ENCODE results near the gene PERM1. TPM values are rescaled to one million over a fixed set of nuclear protein-coding genes. Genes with fewer than 3 reads are reported as not detected.
"Not testable (repeated sequence)": the region's sequence is repeated elsewhere in the genome, so short reads cannot be mapped to it uniquely, and the experiment has no call there.

The PERM1 gene
- total RNA-seq, 1 donor from 2014 or later: not detected

DNA sequence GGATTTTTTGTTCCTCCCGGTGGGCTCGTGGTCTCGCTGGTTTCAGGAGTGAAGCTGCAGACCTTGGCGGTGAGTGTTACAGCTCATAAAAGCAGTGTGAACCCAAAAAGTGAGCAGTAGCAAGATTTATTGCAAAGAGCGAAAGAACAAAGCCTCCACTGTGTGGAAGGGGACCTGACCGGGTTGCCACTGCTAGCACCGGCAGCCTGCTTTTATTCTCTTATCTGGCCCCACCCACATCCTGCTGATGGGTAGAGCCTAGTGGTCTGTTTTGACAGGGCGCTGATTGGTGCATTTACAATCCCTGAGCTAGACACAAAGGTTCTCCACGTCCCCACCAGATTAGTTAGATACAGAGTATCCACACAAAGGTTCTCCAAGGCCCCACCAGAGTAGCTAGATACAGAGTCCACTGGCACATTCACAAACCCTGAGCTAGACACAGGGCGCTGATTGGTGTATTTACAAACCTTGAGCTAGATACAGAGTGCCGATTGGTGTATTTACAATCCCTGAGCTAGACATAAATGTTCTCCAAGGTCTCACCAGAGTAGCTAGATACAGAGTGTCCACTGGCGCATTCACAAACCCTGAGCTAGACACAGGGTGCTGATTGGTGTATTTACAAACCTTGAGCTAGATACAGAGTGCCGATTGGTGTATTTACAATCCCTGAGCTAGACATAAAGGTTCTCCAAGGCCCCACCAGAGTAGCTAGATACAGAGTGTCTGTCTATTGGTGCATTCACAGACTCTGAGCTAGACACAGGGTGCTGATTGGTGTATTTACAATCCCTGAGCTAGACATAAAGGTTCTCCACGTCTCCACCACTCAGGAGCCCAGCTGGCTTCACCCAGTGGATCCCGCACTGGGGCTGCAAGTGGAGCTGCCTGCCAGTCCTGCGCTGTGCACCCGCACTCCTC, 35.8 kb upstream of the PERM1 start:
- DNase-seq (ENCODE audit: low read depth, low spot score): not testable (repeated sequence)

DNA sequence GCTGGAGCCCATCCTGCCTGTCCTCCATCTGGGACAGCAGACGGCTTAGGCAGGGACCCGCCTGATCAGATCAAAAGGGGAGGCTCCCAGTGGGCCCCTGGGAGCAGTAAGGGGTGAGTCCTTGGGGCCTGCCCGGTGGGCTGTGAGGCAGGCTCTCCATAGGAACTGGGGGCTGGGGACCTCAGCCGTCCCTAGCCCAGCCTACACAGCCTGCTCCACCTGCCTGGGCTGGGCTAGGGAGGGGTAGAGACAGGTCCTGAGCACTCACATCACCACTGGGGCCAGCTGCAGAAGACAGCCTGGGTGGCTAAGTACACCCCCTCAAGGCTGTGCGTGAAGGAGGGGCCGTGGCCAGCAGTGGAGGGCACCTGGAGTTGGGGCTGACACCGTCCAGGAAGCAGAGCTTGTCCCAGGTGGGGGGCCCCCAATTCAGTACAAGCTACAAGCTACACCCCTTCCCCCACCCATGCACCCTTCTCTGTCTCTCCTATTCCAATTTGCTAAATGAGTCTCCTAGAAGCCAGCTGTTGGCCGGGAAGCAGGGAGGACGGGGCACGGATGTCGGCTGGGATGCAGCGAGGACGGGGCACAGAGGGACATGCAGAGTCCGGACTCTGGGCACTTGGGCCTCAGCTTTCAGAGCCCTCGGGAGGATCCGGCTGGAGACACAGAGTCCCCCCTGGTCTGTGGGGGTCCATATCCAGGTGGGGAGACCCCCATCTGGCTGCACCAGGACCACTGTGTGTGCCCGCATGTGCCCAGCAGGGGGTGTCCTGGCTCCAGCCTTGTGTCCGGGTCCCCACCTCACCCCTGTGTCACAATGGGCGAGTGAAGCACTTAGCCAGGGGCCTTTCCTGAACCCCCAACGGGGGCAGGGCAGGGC, 33.1 kb upstream of the PERM1 start:
- DNase-seq (ENCODE audit: low read depth, low spot score): no peak

DNA sequence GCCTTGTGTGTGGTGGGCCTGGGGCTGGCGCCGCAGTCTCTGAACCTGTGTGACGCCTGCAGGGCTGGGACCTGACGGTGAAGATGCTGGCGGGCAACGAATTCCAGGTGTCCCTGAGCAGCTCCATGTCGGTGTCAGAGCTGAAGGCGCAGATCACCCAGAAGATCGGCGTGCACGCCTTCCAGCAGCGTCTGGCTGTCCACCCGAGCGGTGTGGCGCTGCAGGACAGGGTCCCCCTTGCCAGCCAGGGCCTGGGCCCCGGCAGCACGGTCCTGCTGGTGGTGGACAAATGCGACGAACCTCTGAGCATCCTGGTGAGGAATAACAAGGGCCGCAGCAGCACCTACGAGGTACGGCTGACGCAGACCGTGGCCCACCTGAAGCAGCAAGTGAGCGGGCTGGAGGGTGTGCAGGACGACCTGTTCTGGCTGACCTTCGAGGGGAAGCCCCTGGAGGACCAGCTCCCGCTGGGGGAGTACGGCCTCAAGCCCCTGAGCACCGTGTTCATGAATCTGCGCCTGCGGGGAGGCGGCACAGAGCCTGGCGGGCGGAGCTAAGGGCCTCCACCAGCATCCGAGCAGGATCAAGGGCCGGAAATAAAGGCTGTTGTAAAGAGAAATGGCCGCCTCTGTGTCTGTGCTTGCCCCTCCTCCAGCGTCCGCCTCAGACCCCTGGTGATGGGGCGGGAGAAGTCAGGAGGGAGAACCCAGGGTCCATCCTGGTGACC, 32.2 kb upstream of the PERM1 start:
- DNase-seq (ENCODE audit: low read depth, low spot score): no peak

DNA sequence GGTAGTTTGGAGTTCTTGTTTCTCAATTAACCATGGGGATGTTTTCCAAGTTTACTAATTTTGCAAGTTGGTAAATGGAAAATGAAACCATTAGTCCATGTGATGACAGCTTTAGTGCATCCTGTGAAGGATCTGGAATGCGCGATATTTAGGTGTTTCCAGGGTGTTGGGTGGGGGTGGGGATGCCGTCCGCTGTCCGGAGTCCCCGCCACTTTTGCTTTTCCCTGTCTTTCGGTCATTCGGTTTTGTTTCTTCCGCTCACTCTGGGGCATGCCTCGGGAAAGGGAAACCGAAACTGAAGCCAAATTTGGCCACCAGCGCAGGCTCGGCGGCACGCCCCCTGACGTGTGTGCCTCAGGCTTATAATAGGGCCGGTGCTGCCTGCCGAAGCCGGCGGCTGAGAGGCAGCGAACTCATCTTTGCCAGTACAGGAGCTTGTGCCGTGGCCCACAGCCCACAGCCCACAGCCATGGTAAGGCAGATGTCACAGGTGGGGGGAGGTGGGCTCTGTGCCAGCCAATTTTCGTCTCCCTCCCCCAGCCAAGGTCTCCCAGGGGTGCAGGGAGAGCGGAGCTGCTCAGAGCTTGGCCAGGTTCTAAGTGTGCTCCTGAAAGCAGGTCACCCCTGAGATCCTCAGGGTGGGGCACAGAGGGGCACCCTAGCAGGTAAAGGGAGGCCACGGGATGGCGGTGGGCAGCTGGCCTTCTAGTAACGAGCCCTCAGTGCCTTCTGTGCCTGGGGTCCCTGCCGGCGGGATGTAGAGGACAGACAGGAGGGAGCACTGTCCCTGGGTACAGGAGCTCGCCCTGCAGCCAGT, 31.4 kb upstream of the PERM1 start, which contains the start of gene ISG15:
TSS of gene ISG15 (plus strand) at position 393 of the 817 bp plus-strand sequence. CDS start at position 470, 77 bp downstream.
- DNase-seq (ENCODE audit: low read depth, low spot score): no peak

DNA sequence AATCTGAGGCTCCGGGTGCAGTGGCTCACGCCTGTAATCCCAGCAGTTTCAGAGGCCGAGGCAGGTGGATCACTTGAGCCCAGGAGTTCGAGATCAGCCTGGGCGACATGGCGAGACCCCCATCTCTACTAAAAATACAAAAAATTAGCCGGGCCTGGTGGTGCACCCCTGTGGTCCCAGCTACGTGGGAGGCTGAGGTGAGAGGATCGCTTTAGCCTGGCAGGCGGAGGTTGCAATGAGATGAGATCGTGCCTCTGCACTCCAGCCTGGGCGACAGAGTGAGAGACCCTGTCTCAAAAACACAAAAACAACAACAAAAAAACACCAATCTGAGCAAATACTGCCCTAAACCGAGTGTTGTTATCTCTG, 30.8 kb upstream of the PERM1 start:
- DNase-seq (ENCODE audit: low read depth, low spot score): not testable (repeated sequence)

DNA sequence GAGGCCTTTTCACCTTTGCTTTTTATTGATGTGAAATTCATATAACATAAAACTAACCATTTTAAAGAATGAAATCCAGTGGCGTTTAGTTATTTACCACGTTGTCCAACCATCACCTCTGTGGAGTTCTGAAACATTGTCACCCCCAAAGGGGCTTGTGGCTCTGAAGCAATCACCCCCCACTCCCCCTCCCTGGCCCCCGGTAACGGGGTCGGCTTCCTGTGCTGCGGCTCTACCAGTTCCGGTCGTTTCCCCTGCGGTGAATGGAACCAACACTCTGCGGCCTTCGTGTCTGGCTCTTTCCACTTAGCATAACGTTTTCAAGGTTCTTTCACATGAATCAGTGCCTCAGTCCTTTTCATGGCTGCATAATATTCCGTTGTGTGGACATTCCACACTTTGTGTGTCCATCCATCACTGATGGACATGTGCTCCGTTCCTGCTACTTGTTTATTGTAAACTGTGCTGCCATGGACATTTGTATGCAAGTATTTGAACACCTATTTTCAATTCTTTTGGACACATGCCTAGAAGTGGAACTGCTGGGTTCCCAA, 29.6 kb upstream of the PERM1 start:
- no peak for DNase-seq (ENCODE audit: low read depth, low spot score)

DNA sequence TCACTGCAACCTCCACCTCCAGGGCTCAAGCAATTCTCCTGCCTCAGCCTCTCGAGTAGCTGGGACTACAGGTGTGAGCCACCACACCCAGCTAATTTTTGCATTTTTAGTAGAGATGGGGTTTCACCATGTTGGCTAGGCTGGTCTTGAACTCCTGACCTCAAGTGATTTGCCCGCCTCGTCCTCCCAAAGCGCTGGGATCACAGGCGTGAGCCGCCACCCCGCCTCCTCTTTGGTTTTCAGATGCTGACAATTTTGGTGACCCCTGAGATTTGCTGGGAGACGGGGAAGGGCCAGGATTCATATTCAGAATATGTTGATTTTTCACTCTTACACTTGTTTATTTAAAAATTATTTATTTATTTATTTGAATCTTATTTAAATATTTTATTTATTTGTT, 28.2 kb upstream of the PERM1 start:
- not testable (repeated sequence) for DNase-seq (ENCODE audit: low read depth, low spot score)

DNA sequence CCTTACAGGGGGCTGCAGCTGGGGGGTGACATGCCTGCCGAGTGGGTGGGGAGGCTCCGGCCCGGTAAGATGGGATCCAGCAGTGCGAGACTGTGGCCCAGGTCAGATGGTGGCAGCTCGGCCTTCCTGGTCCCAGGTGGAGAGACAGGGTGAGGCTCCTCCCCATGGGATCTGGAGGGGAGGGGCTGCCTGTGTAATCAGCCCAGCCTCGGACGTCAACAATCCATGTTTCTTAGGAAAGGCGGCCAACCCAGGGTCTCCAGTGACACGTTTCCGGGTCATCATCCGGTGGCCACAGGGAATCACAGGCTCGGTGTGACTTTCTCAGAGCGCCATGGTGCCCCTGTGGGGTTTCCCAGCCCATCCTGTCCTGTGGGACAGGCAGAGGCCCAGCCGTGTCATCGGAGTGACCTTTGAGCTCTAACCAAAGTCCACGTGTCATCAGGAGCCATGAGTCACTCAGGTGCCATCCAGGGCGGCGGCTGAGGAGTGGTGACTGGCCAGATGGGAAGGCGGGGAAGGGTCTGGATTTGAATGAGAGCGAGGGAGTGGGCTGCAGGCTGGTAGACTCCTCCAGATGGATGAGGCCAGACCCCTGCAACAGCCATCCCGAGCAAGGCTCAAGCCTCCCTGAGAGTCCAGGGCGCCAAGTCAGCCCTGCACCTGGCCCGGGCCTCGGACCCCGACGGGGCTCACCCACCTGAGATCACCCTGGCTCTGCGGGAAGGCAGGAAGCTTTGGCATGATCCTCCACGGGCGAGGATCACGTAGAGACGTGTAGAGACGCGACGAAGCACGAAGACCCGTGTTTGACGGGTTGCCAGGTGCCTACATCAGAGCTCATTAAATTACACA, 24.6 kb upstream of the PERM1 start:
- DNase-seq (ENCODE audit: low read depth, low spot score): no peak

DNA sequence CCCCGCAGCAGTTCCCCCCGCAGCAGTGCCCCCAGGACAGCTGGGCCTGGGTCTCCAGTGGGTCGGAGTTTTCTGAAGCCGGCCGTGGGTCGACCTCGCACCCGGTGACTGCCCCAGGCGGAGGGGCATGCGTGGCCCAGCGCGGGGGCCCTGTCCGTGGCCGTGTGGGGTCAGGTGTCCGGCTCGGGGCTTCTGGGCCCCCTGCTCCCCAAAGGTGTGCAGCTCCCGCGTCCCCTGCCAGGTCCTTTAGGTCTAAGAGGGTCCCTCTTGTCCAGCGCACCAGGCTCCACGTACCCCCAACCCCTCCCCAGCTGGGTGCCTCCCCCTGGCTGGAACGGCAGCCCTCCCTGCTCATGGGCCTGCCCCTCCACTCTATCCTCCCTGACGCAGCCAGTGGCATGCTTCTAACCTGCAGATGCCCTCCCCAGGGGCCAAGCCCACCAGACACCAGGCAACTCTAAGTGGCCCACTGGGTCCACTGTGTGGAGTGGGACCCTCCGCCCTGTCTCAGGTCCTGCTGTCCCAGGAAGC, 23.9 kb upstream of the PERM1 start:
- DNase-seq (ENCODE audit: low read depth, low spot score): no peak

DNA sequence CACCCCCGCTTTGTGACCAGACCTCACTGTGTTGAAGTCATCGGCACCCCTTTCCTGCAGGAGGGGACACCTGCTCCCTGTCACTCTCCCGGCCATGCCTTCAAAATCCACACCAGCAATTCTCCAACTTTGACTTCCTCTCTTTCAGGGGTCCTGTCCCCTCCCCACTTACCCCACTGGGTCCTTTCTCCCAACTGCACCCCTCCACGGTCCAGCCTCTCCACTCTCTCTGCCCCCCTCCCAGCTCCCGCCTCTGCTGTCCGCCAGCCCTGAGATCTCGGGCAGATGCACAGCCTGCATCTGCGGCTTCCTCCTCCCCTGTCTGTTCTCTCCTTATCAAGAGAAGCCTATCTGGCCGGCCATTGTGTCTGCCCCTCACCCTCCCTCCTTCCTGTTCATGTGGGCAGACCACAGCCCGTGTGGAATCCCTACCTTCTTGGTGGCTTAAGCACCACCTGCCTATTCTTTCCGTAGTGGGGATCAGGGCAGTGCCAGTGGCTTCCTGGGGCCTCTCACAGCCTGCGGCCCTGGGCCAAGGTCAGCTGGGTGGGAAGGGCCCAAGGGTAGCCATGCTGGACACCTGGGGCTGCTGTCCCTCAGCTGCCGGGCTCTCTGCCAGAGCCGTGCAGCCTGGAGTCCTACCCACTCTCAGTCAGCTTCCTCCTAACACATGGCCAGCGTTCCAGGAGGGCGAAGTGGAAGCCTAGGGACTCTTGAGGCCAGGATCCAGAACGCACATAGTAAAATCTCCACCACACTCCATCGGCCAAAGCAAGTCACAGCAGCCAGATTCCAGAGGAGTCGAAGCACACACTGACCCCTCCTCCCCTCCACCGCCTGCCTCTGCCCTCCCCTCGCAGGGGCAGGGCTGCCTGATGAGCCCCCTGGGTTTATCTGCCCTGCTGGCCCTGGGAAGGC, 23.1 kb upstream of the PERM1 start:
- no peak for DNase-seq (ENCODE audit: low read depth, low spot score)

DNA sequence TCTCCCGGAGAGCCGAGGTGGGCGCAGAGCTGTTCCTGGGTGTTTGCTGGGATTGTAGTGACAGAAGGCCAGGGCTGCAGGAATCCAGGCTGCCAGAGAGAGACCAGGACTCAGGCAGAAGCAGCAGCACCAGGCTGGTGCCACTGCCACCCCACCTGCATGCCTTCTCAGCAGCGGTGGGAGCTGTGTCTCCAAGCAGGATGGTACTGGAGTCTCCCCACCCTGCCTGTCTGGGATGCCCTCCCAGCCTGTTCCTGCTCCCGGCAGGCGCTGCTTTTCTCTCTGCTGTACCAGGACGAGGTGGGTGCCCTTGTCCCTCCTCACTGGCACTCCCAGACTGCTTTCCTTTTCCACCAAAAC, 22.5 kb upstream of the PERM1 start:
- no peak for DNase-seq (ENCODE audit: low read depth, low spot score)

DNA sequence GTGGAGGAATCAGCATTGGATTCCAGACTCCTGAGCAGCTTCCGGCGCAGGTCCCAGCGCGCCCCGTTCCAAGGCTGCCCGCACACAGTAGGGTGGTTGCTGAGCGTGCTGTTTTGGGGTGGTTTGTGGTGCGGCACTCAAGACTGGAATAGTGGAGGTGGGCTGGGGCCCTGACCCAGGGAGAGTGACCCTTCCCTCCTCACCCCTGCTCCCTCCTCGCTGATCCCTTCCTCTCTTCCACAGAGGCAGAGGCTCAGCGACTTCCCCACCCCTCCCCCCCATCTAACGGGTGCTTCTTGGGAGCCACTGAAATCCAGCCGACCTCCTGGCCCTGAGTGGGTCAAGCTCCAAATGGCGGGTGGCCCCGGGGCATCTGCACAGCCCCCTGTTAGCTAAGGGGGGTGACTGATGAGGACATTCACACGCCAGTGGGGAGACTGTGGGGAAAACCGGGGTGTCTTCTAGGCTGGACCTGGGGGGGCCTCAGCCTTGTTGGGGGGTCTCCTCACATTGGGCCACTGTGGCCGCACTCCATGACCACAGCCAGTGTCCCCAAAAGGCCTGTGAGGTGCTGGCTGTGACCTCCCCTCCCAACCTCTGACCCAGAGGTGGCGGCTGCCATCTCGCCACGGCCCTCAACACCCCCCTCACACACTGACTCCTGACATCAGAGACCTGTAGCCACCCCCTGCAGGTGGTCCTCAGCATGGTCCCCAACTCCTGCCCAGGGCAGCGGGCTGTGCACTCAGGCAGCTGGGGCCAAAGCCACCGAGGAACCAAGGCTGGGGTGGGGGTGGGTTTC, 21.9 kb upstream of the PERM1 start:
- no peak for DNase-seq (ENCODE audit: low read depth, low spot score)

DNA sequence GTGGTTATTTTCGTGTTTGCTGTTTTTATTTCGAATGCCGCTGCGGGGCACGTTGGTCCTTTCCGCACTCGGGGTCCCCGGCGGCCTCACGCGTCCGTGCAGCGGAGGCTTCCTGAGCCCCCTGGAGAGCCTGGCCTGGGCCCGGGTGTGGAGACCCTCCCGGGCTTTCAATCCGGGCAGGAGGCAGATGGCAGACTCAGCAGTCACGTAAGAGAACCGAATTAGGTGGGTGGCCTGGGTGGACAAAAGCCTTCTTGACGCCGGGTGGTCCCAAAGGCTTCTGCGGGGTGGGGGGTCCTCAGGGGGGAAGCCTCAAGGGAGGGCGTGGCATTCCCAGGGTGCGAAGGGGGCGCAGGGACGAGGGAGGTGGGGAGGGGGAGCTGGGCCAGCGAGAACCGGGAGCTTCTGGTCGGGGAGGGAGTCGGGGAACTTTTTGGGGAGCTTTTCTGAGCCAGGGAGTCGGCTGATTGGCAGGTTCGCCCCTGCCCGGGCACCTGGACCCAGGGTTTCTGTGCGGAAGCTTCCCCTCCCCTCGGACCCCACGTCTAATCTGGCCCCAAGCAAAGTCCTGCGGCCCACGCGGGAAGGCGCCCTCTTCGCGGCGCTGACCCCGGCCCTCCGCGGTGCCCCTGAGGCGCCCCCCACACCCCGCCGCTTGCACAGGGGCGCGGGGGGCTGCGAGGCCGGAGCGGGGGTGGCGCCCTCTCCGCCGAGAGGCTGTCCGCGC, 19.3 kb upstream of the PERM1 start:
- no peak for DNase-seq (ENCODE audit: low read depth, low spot score)

DNA sequence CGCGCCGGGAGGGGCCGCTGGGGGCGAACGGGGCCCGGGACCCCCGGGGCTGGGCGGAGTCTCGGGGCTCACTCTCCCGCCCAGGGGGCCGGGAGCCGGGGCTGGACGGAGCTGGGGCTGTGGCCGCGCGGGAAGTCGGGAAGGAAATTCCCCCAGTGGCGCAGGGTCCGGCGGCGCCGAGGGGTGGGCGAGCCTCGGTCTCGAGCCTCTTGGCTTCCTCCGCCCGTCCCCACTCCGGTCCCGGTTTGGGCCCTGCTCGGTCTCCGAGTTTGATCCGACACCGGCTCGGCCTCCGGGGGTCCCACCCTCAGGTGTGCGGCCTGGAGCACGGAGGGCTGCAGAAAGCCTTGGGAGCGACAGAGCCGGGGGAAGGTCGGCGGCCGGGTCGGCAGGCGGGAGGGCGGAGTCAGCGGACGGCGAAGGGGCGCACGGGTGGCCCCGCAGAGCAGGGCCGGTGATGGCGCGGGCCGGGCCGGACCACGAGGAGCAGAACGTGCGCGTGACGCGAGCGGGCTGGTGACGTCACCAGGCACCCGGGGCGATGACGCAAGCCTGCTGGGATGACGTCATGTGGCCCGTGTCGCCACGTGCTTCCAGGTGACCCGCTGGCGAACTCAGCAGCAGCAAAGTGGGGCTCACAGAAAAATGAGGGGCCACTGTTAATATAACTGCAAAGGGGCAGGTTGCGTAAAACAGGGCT, 18.6 kb upstream of the PERM1 start:
- no peak for DNase-seq (ENCODE audit: low read depth, low spot score)

DNA sequence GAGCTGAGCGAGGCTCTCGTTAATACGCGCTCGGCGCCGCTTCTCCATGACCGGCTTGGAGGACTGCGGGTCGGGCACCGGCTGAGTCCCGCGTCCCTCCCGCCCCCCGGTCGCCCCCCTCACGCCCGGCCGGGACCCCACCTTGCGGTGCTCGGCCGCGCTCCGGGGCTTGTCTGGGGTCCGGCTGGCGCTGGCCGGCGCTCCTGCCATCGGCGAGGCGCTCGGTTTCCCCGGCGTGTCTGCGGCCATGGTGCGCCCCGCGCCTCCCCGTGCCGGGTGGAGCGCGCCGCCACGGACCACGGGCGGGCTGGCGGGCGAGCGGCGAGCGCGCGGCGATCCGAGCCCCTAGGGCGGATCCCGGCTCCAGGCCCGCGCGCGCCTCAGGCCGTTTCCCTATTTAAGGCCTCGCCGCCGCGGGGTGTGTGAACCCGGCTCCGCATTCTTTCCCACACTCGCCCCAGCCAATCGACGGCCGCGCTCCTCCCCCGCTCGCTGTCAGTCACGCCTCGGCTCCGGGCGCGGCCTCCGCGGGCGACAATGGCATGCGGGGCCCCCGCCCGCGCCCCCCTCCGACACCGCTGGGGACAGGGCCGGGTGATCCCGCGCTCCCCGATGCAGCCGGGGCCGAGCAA, 17.9 kb upstream of the PERM1 start, which contains the start of gene HES4:
TSS of gene HES4 (minus strand) at position 373 of the 632 bp plus-strand sequence. CDS start at position 249, 124 bp downstream.
- peak; percentile 71 for DNase-seq (ENCODE audit: low read depth, low spot score)

All from pulmonary artery endothelial cell (primary cell).